H1 (cell line): Measurements from ENCODE around the gene NLRC5. TPM values are rescaled to one million over a fixed set of nuclear protein-coding genes. Genes with fewer than 3 reads are reported as not detected.

Source experiments
- CTCF ChIA-PET: fragments of 300-600 bp; sonication (Branson Sonifier 250); formaldehyde crosslinking; loops from one replicate; lab custom pipeline; 2021; ENCODE audit not compliant: partially characterized antibody; lab: Charles Lee
- POLR2A ChIA-PET: fragments of 300-600 bp; sonication (Branson Sonifier 250); formaldehyde crosslinking; loops from one replicate; lab custom pipeline; 2021; ENCODE audit warnings: inconsistent platforms; ENCODE audit not compliant: partially characterized antibody; lab: Charles Lee
- DNase-seq, 2 experiments: peaks; one replicate each; pipeline versions ENCODE4 v3.0.0 to v3.0.0-alpha.2; 2010 to 2022; ENCODE audit warnings: low spot score in 2 of 2, low read depth in 1 of 2, mixed read lengths in 1 of 2
- FAIRE-seq: peaks from 2 replicates; lab custom pipeline; 2011; peaks lifted over from hg19 to GRCh38; lab: Jason Lieb, UNC
- H2AFZ ChIP-seq: 2 replicates; pipeline ENCODE4 v1.8.1; 2012; ENCODE audit warnings: low read length, inconsistent platforms
- H2AK5ac ChIP-seq: 2 replicates; pipeline ENCODE4 v1.6.1; 2013; ENCODE audit warnings: low read depth, low read length
- H2BK120ac ChIP-seq: replicated peaks from 2 replicates; pipeline ENCODE3; 2013; ENCODE audit warnings: low read depth, low read length, inconsistent platforms
- H2BK12ac ChIP-seq: 2 replicates; pipeline ENCODE4 v1.6.1; 2013; ENCODE audit warnings: low read depth, low read length
- H2BK15ac ChIP-seq: 2 replicates; pipeline ENCODE4 v1.6.1; 2013; ENCODE audit warnings: low read length
- H2BK20ac ChIP-seq: 2 replicates; pipeline ENCODE4 v1.6.1; 2013; ENCODE audit warnings: low read length
- H2BK5ac ChIP-seq: 2 replicates; pipeline ENCODE4 v1.6.1; 2013; ENCODE audit warnings: low read depth, low read length
- H3K14ac ChIP-seq: 2 replicates; pipeline ENCODE4 v1.6.1; 2013; ENCODE audit warnings: inconsistent platforms; ENCODE audit not compliant: insufficient read length
- H3K18ac ChIP-seq: 2 replicates; pipeline ENCODE4 v1.6.1; 2013; ENCODE audit warnings: low read length; ENCODE audit errors: extremely low read depth
- H3K23ac ChIP-seq: 2 replicates; pipeline ENCODE4 v1.6.1; 2013; ENCODE audit warnings: inconsistent platforms; ENCODE audit not compliant: insufficient read length
- H3K23me2 ChIP-seq: 2 replicates; pipeline ENCODE4 v1.6.1; 2013; ENCODE audit warnings: low read depth, low read length
- H3K27ac ChIP-seq: 2 replicates; pipeline ENCODE4 v1.6.1; 2011; ENCODE audit warnings: low read depth, low read length, inconsistent platforms
- H3K27me3 ChIP-seq, 4 experiments: replicated peaks in 1 of 4; 1 replicate in 1 of 4; 2 replicates in 3 of 4; pipeline versions ENCODE4 v1.6.1 to v1.8.1; 2011 to 2013; ENCODE audit warnings: low read length in 3 of 4, mild to moderate bottlenecking in 3 of 4, inconsistent platforms in 2 of 4, mixed read lengths in 2 of 4, moderate library complexity in 1 of 4; ENCODE audit not compliant: control insufficient read depth in 3 of 4, insufficient read depth in 3 of 4; ENCODE audit errors: extremely low read depth in 1 of 4
- H3K36me3 ChIP-seq, 4 experiments: 2 replicates each; pipeline versions ENCODE4 v1.6.1 to v1.8.1; 2011 to 2013; ENCODE audit warnings: mild to moderate bottlenecking in 4 of 4, low read length in 3 of 4, moderate library complexity in 2 of 4, control low read depth in 1 of 4, inconsistent platforms in 1 of 4; ENCODE audit not compliant: insufficient read depth in 4 of 4, control insufficient read depth in 2 of 4
- H3K4ac ChIP-seq: replicated peaks from 2 replicates; pipeline ENCODE3; 2013; ENCODE audit warnings: low read length, low read depth, mixed read lengths, inconsistent platforms; ENCODE audit not compliant: insufficient read length
- H3K4me1 ChIP-seq, 4 experiments: replicated peaks in 1 of 4; 1 replicate in 1 of 4; 2 replicates in 3 of 4; pipeline versions ENCODE4 v1.6.1 to v1.8.1; 2011 to 2013; ENCODE audit warnings: low read length in 3 of 4, inconsistent platforms in 2 of 4, mixed read lengths in 1 of 4; ENCODE audit not compliant: insufficient read depth in 4 of 4, control insufficient read depth in 3 of 4
- H3K4me2 ChIP-seq, 2 experiments: 2 replicates each; pipeline versions ENCODE4 v1.6.1 to v1.8.1; 2011 to 2013; ENCODE audit warnings: low read depth in 2 of 2, low read length in 2 of 2, control low read depth in 1 of 2, inconsistent platforms in 1 of 2, mild to moderate bottlenecking in 1 of 2; ENCODE audit not compliant: insufficient read depth in 1 of 2
- H3K4me3 ChIP-seq, 4 experiments: fragments of 200-600, 300-600 bp in 1 of 4; sonication (generic), shearing (Covaris generic), sonication (Bioruptor Twin) in 1 of 4; 2 replicates each; pipeline versions ENCODE4 v1.5.1 to v1.8.1; 2011 to 2016; ENCODE audit warnings: low read length in 4 of 4, low read depth in 3 of 4, control low read depth in 2 of 4, inconsistent platforms in 2 of 4, mild to moderate bottlenecking in 2 of 4, mixed read lengths in 1 of 4, moderate library complexity in 1 of 4; ENCODE audit not compliant: insufficient read depth in 2 of 4; ENCODE audit errors: extremely low read depth in 1 of 4
- H3K56ac ChIP-seq: replicated peaks from 2 replicates; pipeline ENCODE3; 2013; ENCODE audit warnings: low read depth, mild to moderate bottlenecking, mixed read lengths, low read length, inconsistent platforms; ENCODE audit not compliant: insufficient read length
- H3K79me1 ChIP-seq: 2 replicates; pipeline ENCODE4 v1.6.1; 2013; ENCODE audit warnings: low read depth, low read length, control low read depth
- H3K79me2 ChIP-seq, 2 experiments: 2 replicates each; pipeline versions ENCODE4 v1.6.1 to v1.8.1; 2012 to 2013; ENCODE audit warnings: low read length in 2 of 2, mild to moderate bottlenecking in 2 of 2, inconsistent platforms in 1 of 2; ENCODE audit not compliant: insufficient read depth in 2 of 2, control insufficient read depth in 1 of 2
- H3K9ac ChIP-seq, 4 experiments: replicated peaks in 1 of 4; 1 replicate in 1 of 4; 2 replicates in 3 of 4; pipeline versions ENCODE4 v1.6.1 to v1.8.1; 2011 to 2013; ENCODE audit warnings: low read depth in 3 of 4, low read length in 3 of 4, control low read depth in 2 of 4, mild to moderate bottlenecking in 2 of 4, moderate library complexity in 2 of 4, inconsistent platforms in 1 of 4; ENCODE audit errors: extremely low read depth in 1 of 4
- H3K9me3 ChIP-seq, 2 experiments: 2 replicates each; pipeline versions ENCODE4 v1.6.1 to v1.8.1; 2012 to 2013; ENCODE audit warnings: mild to moderate bottlenecking in 2 of 2, moderate library complexity in 2 of 2, control low read depth in 1 of 2, inconsistent platforms in 1 of 2, low read depth in 1 of 2, low read length in 1 of 2, mixed read lengths in 1 of 2; ENCODE audit not compliant: insufficient read depth in 2 of 2
- H4K20me1 ChIP-seq, 2 experiments: replicated peaks in 1 of 2; 2 replicates each; pipeline versions ENCODE3 to v1.8.1; 2011 to 2013; ENCODE audit warnings: inconsistent platforms in 2 of 2, low read length in 2 of 2, mild to moderate bottlenecking in 1 of 2; ENCODE audit not compliant: insufficient read depth in 2 of 2, control insufficient read depth in 1 of 2
- H4K5ac ChIP-seq: 2 replicates; pipeline ENCODE4 v1.6.1; 2013; ENCODE audit warnings: low read length, low read depth, mixed read lengths, inconsistent platforms; ENCODE audit not compliant: insufficient read length
- H4K8ac ChIP-seq: 2 replicates; pipeline ENCODE4 v1.8.0; 2013; ENCODE audit warnings: mild to moderate bottlenecking, moderate library complexity, low read length, inconsistent platforms; ENCODE audit not compliant: insufficient read depth; ENCODE audit errors: extremely low read depth
- H4K91ac ChIP-seq: replicated peaks from 2 replicates; pipeline ENCODE3; 2013; ENCODE audit warnings: low read length, mixed read lengths, inconsistent platforms; ENCODE audit not compliant: insufficient read length
- BACH1 ChIP-seq: IDR thresholded peaks from 2 replicates; pipeline ENCODE4 v1.6.1; 2012; ENCODE audit warnings: low read length, improper control_type of control experiment
- CBX8 ChIP-seq: fragments of 300-800, 300-1000 bp; sonication (generic); IDR thresholded peaks from 2 replicates; pipeline ENCODE4 v1.7.1; 2016; ENCODE audit warnings: low read depth, low read length, borderline replicate concordance
- CHD2 ChIP-seq: IDR thresholded peaks from 2 replicates; pipeline ENCODE4 v1.6.1; 2012; ENCODE audit warnings: low read length, improper control_type of control experiment
- EGR1 ChIP-seq: IDR thresholded peaks from 2 replicates; pipeline ENCODE4 v1.6.1; 2011; ENCODE audit warnings: low read depth, low read length, borderline replicate concordance
- HDAC6 ChIP-seq: IDR thresholded peaks from one replicate; pipeline ENCODE4 v1.7.1; 2012; ENCODE audit warnings: low read depth, mild to moderate bottlenecking, inconsistent platforms, low read length, moderate library complexity
- JUN ChIP-seq: IDR thresholded peaks from 2 replicates; pipeline ENCODE4 v1.6.1; 2011; ENCODE audit warnings: low read depth, mild to moderate bottlenecking, improper control_type of control experiment, low read length
- KDM1A ChIP-seq: fragments of 200-600, 300-600 bp; sonication (generic); IDR thresholded peaks from 2 replicates; pipeline ENCODE4 v1.7.1; 2016; ENCODE audit warnings: mild to moderate bottlenecking, low read length, borderline replicate concordance
- KDM5A ChIP-seq: fragments of 200-600 bp; IDR thresholded peaks from 2 replicates; pipeline ENCODE4 v1.7.1; 2012; ENCODE audit warnings: mild to moderate bottlenecking, low read length, inconsistent platforms, mixed read lengths
- POLR2AphosphoS5 ChIP-seq: IDR thresholded peaks from 2 replicates; pipeline ENCODE4 v1.6.1; 2011; ENCODE audit warnings: low read depth, low read length
- SAP30 ChIP-seq: fragments of 300-600 bp; sonication (generic); IDR thresholded peaks from 2 replicates; pipeline ENCODE4 v1.7.1; 2012; ENCODE audit warnings: low read length, moderate library complexity, mild to moderate bottlenecking, inconsistent platforms; ENCODE audit not compliant: insufficient read depth, insufficient replicate concordance
- SIN3A ChIP-seq, 2 experiments: IDR thresholded peaks in 1 of 2; conservative IDR thresholded peaks in 1 of 2; 2 replicates each; pipeline ENCODE4 v1.6.1; 2011 to 2012; ENCODE audit warnings: low read length in 2 of 2, improper control_type of control experiment in 1 of 2, low read depth in 1 of 2, mild to moderate bottlenecking in 1 of 2
- SIX5 ChIP-seq: IDR thresholded peaks from 2 replicates; pipeline ENCODE4 v1.6.1; 2011; ENCODE audit warnings: mild to moderate bottlenecking, low read depth, low read length
- WGBS, 2 experiments: shearing (Covaris generic) in 1 of 2; methylation state at CpG; one replicate each; pipeline versions ENCODE4 v1.1.6 to v1.1.7; 2013 to 2015; ENCODE audit warnings: low lambda C conversion rate in 2 of 2, mixed read lengths in 2 of 2, inconsistent platforms in 1 of 2, low coverage in 1 of 2, missing lambda C conversion rate in 1 of 2; ENCODE audit not compliant: insufficient replicate concordance in 2 of 2, insufficient coverage in 1 of 2, insufficient read length in 1 of 2; ENCODE audit errors: extremely low coverage in 1 of 2, missing lambda C conversion rate in 1 of 2; 5-methylcytosine and 5-hydroxymethylcytosine counted together
- polyA plus RNA-seq, 7 experiments: library from polyadenylated mRNA; depleted of rRNA in 3 of 7; stranded (reverse) in 5 of 7; unstranded in 2 of 7; fragments of >200 nt in 5 of 7; fragments of 200-250 nt in 2 of 7; gene quantifications; 1 replicate in 5 of 7; 2 replicates in 1 of 7; 4 replicates in 1 of 7; pipeline versions ENCODE4 v1.2.1 to v1.2.3, GENCODE V29; 2011 to 2013; ENCODE audit warnings: missing spikeins in 2 of 7, mixed read lengths in 2 of 7
- total RNA-seq: library from RNA; stranded (reverse); fragmentation: NEBNext Ultra II Directional; extraction: Animal tissue kit (Norgen Biotek cat#: 25700); gene quantifications from 2 replicates; pipeline ENCODE4 v1.2.1, GENCODE V29; 2021
- TF ChIP-seq, protein P1 (sequence below): IDR thresholded peaks from 2 replicates; pipeline ENCODE4 v1.6.1; 2011; ENCODE audit warnings: low read length, improper control_type of control experiment

The NLRC5 gene
- total and polyA plus RNA-seq, 2 of the 8 experiments (the other 6 are each of a cell fraction or from before 2014, with no cell fraction given) = 2.2 to 3.2 TPM

DNA sequence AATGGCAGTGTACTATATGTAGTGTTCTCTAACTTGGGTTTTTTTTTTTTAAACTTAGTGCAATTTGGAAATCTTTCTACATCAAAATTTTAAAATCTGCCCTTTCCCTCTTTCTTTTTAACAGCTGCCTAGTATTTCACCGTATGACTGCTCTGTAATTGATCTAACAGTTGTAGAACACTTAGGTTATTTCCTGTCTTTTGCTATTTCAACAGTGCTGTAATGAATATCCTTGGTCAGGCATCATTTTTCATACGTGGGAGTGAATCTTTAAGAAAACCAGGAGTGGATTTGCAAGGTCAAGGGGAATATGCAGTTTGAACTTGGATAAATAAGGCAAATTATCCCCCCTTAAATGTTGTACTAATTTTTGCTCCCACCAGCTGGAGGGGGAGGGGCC is 3.8 kb downstream of the NLRC5 start:
- Histone ChIP-seq H4K20me1 (no peaks in the 10 kb centered on the region), H3K79me2 (no peaks in the 10 kb centered on the region), H2BK120ac (no peak overlapping the region), H2BK15ac (no peak overlapping the region), H3K4ac (no peak overlapping the region), H3K4me1 (peaks cover 0 to 9% (median 3%) of the 10 kb centered on the region in 4 experiments; a peak in 4 of 7 replicates), H2AFZ (no peak overlapping the region), H2AK5ac (no peak overlapping the region), H4K5ac (no peak overlapping the region), H3K23me2 (peaks cover 8% of the 10 kb centered on the region; the same call in 1 of the 2 replicates), H2BK12ac (no peak overlapping the region), H3K27me3 (peaks cover 0 to 28% (median 26%) of the 10 kb centered on the region in 4 experiments; a peak in 6 of 7 replicates), H4K8ac (no peak overlapping the region), H3K27ac (no peak overlapping the region), H3K36me3 (no peaks in the 10 kb centered on the region), H3K4me3 (no peak overlapping the region), H2BK20ac (no peak overlapping the region), H3K14ac (no peak overlapping the region), H3K23ac (no peak overlapping the region), H3K9ac (no peak overlapping the region), H3K79me1 (no peaks in the 10 kb centered on the region), H2BK5ac (no peak overlapping the region), H4K91ac (no peak overlapping the region), H3K4me2 (no peak overlapping the region), H3K18ac (no peak overlapping the region), H3K9me3 (no peaks in the 10 kb centered on the region), H3K56ac (no peak overlapping the region)
- FAIRE-seq (no peak), DNase-seq (no peak)
- ChIA-PET POLR2A (no interaction called here), CTCF (interaction anchor here (0.7 kb wide), 1 partner anchor 984 kb away, joined by 3 read pairs; no protein-coding TSS in a partner anchor)
- WGBS, 2 experiments = 83% methylated on average over 2 of the region's 2 CpGs; no CpG with 5 or more reads in 1 of the 2 experiments
- TF ChIP-seq SAP30 (no peak), SIX5 (no peak), KDM1A (no peak), JUN (no peak), HDAC6 (no peak), CHD2 (no peak), KDM5A (no peak), CBX8 (no peak), SIN3A (conservative IDR thresholded peaks at IDR 0.05 in 1 of 2, IDR thresholded peaks at IDR 0.05 in 1 of 2; ENCODE audit: low read depth in 1 of 2, low read length in 2 of 2) (no peak), BACH1 (no peak), POLR2AphosphoS5 (no peak), EGR1 (no peak)
- TF ChIP-seq, protein P1, sequence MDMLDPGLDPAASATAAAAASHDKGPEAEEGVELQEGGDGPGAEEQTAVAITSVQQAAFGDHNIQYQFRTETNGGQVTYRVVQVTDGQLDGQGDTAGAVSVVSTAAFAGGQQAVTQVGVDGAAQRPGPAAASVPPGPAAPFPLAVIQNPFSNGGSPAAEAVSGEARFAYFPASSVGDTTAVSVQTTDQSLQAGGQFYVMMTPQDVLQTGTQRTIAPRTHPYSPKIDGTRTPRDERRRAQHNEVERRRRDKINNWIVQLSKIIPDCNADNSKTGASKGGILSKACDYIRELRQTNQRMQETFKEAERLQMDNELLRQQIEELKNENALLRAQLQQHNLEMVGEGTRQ = no peak
